ENCODE measurements around the gene ZIC5.
A peak's percentile ranks its signal among the peaks of the same experiment; 100 is the strongest.

The ZIC5 gene

DNA sequence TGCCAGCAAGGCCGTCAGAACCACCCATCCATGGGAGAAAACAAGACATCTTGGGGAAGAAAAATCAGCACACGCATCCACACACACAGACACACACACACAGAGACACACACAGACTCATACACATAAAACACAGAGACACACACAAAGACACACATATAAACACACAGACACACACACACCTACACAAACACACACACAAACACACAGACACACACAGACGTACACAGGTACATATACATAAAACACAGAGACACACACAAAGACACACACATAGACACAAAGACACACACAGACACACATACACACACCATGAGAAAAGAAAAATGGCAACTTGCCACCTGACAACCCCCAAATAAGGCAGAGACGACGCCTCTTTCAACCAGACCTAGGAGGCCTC lies 40.6 kb downstream of the ZIC5 start:
- DNase-seq, result no peak

DNA sequence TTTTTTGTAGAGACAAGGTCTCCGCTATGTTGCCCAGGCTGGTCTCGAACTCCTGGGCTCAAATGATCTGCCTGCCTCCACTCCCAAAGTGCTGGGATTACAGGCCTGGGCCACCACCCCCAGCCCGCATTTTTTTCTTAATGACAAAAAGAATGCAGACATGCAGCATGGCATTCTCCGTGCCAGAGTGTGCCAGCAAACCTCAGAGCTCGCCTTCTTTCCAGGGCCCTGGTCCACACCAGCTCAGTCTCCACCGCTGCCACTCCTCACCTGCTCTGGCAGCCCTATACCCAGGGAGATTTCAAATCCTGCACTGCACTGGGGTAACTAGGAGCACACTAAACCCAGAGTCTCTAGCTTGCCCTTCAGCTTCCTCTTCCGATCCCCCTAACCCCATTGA lies 41.7 kb downstream of the ZIC5 start:
- DNase-seq, result no peak

DNA sequence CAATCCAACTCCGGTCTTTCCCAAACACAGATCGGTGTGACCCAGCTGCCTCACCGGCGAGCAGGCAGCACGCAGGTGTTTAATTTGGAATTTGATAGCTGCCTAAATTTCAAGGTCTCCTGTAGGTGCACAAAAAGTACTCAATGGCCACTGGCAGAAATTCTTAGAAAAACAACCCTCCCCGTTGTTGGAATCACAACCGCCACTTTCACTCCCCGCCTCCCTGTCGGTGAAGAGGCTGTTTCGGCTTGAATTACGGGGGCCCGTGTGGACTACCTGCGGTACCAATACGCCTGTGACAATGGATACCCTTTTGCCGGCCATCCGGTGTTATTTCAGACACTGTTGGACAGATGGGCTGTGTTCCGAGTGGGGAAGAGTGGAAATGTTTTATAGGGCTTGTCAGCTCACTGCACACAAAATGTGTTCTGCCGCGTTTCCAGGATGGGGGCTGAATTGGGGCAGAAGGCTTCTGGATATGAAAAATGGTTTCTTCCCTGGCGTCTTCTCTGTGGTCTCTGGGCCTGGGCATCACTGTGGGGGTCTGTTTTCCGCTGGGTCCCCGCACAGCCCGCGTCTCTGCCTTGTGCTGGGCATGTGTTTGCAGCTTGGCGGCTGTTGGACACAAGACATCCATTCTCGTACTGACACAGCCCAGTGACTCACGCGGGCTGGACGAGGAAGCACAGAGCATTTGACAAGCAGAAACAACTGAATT lies 45.4 kb downstream of the ZIC5 start:
- DNase-seq, result peak; percentile 87

DNA sequence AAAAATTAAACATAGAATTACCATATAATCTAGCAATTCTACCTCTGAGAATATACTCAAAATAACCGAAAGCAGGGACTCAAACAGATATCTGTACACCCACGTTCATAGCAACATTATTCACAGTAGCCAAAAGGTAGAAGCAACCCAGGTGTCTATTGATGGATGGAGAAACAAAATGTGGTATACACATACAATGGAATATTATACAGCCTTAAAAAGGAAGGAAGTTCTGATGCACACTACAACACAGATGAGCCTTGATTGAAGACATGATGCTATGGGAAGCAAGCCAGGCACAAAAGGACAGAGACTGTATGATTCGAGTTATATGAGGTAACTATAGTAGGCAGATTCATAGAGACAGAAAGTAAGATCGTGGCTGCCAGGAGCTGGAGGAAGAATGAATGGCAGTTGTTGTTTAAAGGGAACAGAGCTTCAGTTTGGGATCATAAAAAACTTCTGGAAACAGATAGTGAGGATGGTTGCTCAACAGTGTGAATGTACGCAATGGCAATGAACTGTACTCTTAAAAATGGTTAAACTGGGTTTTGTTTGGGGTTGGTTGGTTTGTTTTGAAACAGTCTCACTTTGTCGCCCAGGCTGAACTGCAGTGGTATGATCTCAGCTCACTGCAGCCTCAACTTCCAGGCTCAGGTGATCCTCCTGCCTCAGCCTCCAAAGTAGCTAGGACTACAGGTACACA lies 47.5 kb downstream of the ZIC5 start:
- DNase-seq, result no peak

DNA sequence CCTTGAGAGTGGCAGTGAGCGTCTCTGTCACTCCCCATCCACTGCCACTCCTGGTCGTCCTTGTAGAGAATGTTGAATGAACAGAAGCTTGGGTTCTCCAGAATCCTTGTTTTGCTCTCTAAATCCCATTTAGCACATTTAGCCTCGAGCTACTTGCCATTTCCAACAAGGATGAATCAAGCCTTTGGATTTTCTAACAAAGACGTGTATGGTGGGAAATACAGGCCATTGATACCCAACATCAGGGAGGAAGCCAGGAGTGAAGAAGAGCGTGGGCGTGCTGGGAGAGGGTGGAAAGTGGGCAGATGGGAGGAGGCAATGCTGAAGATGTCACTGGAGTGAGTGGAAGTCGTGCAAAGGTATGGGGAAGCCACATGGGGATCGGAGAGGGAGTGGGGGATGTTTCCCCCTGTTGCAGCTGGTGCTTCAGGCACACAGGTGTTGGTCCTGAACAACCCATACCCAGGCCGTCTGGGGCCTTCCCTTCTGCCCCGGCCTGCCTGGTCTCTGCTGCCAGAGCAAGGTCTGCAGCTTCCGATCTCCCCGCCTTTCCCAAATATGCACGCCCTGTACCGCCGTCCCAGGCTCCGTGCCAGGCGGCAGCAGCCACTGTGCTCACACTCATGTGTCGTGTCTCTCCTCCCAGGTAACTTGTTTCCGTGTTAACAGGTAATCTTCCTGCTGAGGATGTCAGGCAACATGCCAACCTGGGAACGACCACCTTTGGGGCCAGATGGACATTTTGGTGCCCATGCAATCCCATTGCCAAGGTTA lies 48.7 kb downstream of the ZIC5 start:
- no peak for DNase-seq

DNA sequence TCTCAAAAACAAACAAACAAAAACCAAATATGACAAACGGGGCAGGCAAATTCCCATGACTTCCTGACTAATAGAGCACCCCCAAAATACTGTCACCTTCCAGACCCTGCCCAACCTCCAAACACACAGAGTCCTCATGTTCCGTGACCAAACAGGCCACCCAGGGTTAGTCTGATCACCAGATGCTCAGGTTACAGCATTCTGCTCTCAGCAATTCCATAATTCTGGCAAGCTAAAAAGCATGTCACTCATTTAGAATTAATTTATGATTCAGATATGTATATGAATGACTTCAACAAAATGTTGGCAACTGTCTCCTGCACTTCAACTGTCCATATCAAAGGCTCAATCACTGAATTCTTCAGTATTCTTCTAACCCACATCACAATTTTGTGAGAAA lies 52.4 kb downstream of the ZIC5 start:
- DNase-seq, result no peak

DNA sequence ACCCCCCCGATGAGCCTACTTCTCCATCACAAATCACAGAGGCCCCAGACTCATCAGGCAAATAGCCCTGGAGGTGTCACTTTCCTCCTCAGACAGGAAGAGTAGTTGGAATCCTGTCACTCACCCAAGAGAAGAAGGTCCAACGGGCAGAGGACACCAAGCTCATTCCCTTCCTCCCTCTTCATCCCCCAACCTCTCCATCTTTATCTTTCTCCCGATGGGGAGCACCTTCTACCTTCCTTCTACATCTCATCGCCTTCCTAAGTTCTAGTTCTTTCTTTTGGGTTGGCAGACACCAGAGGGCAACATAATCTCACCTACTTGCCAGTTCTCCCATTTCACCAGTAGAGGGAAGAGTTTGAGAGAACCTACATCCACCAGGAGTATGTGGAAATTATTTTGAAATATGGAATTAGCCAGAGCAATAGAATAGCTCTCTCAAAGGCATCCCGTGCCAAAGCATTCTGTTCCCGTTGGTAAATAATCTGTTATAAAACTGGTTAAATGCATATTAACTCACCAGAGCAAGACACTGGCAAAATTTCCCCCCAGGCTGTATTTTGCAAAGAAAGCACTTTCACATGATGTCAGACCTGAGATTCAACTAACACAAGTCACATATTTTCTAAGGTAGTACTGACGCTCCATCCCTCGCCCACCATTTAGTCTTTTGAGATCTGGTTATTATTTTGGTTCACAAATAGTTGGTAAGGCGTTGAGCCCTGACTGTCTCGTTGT lies 55.0 kb downstream of the ZIC5 start:
- DNase-seq, result peak; percentile 81

DNA sequence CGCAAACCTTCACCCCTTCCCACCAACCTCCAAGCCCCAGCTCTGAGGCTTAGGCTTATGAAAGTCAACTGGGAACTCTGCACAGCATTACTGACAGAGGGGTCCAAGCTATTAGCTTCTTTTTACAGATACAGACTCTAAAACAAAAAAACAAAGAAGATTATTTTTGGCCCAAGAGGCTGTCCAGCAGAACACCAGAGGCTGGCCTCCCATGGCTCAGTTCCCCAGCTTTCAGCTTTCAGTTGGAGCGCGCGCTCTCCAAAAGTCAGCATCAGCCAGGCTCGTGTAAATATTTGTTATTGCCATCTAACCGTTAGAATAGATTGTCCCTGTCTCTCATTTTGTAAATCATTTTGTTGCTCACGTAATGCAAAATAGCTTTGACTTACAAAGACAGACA lies 58.4 kb downstream of the ZIC5 start:
- no peak for DNase-seq
